ENCODE data around the gene GRAP2. TPM values are rescaled to one million over a fixed set of nuclear protein-coding genes. Genes with fewer than 3 reads are reported as not detected.

Gene GRAP2
- total and polyA plus RNA-seq, 2 of the 13 experiments (the other 11 are each of a cell fraction or from before 2014, with no cell fraction given) = 0.15 TPM; not detected in 1

GRCh38 chr22:39984006-39984405 lies 83.1 kb downstream of the GRAP2 start (continued):
- TF ChIP-seq ATRX (CRISPR knock-in tag; IDR thresholded peaks at IDR 0.05; ENCODE audit: borderline replicate concordance) (no peak), DNMT1 (CRISPR knock-in tag; IDR thresholded peaks at IDR 0.05) (no peak), ZNF562 (CRISPR knock-in tag; IDR thresholded peaks at IDR 0.05; ENCODE audit: borderline replicate concordance) (no peak), ZFAT (CRISPR knock-in tag; conservative IDR thresholded peaks at IDR 0.05) (no peak)

GRCh38 chr22:39984746-39985145 lies 83.9 kb downstream of the GRAP2 start:
- no peak for ATAC-seq
- no TSS peak for BruUV-seq (replicated peaks)
- 21% methylated on average over 2 of the region's 2 CpGs for WGBS (ENCODE audit: low lambda C conversion rate)
- TF ChIP-seq GPN1 (CRISPR knock-in tag; IDR thresholded peaks at IDR 0.05; ENCODE audit: borderline replicate concordance) = no peak
- no peak for TF ChIP-seq ZNF331 (CRISPR knock-in tag; IDR thresholded peaks at IDR 0.05)
- TF ChIP-seq PCBP2 (optimal IDR thresholded peaks at IDR 0.05; ENCODE audit: low read depth, low read length, poor library complexity, severe bottlenecking) = no peak
- TF ChIP-seq ZBTB38 (CRISPR knock-in tag; IDR thresholded peaks at IDR 0.05) = no peak
- no peak for TF ChIP-seq ZNF180 (CRISPR knock-in tag; IDR thresholded peaks at IDR 0.05; ENCODE audit: borderline replicate concordance, low read depth)
- no peak for TF ChIP-seq ZBTB25 (CRISPR knock-in tag; IDR thresholded peaks at IDR 0.05)
- no peak for TF ChIP-seq HOXA5 (CRISPR knock-in tag; IDR thresholded peaks at IDR 0.05)
- no peak for TF ChIP-seq AGO2 (optimal IDR thresholded peaks at IDR 0.05; ENCODE audit: low read depth, low read length)
- TF ChIP-seq FUBP1 (CRISPR knock-in tag; IDR thresholded peaks at IDR 0.05; ENCODE audit: borderline replicate concordance) = no peak
- TF ChIP-seq HOXD1 (CRISPR knock-in tag; IDR thresholded peaks at IDR 0.05) = no peak
- TF ChIP-seq TCF7 (IDR thresholded peaks at IDR 0.05; ENCODE audit: low read depth) = no peak
- no peak for TF ChIP-seq PAF1 (CRISPR knock-in tag; IDR thresholded peaks at IDR 0.05)
- no peak for TF ChIP-seq ZNF260 (CRISPR knock-in tag; IDR thresholded peaks at IDR 0.05; ENCODE audit: borderline replicate concordance, low read depth)
- no peak for TF ChIP-seq JDP2 (CRISPR knock-in tag; IDR thresholded peaks at IDR 0.05; ENCODE audit: borderline replicate concordance)
- TF ChIP-seq ZNF615 (CRISPR knock-in tag; IDR thresholded peaks at IDR 0.05; ENCODE audit: borderline replicate concordance) = no peak
- no peaks in the 10 kb centered on the region for H4K20me1 ChIP-seq (ENCODE audit: insufficient read depth, low read length)
- H3K4me1 ChIP-seq (ENCODE audit: insufficient read depth, low read length) = 0 out of 2 replicates have a peak, but pooled peaks cover 5% of the 10 kb centered on the region
- intact Hi-C loops (cut with micrococcal nuclease; ENCODE audit: unreplicated experiment) (no loop called here), in situ Hi-C loops (cut with HindIII; ENCODE audit: extremely low pct_ligation_motif_present, low pct_unique_long_range_greater_than_20kb) (no loop called here)
- no peak overlapping the region for H3K4me3 ChIP-seq (replicated peaks in 1 of 3; ENCODE audit: insufficient read depth in 1 of 3, low read depth in 2 of 3, low read length in 3 of 3)
- H3K9me3 ChIP-seq (ENCODE audit: low read length) = no peaks in the 10 kb centered on the region
- H3K27ac ChIP-seq (ENCODE audit: extremely low read length, insufficient read depth, low read length) = no peak overlapping the region
- no peak for FAIRE-seq
- DNase-seq (ENCODE audit: low spot score) = no peak
- ChIA-PET CTCF (ENCODE audit: low intra/inter-chr PET ratio, low total read pairs) (no interaction called here), POLR2A (interaction anchor here (0.8 kb wide), 1 partner anchor 616 kb away, joined by 3 read pairs; no protein-coding TSS in a partner anchor)
- no peak overlapping the region for H3K4me2 ChIP-seq (ENCODE audit: low read depth, low read length)
- no peak overlapping the region for H2AFZ ChIP-seq (ENCODE audit: low read length)
- peaks cover 0 to 15% of the 10 kb centered on the region in 2 experiments; a peak in 1 of 5 replicates for H3K27me3 ChIP-seq (ENCODE audit: control insufficient read depth in 1 of 2, insufficient read depth in 2 of 2, low read length in 2 of 2)
- no peaks in the 10 kb centered on the region for H3K36me3 ChIP-seq (replicated peaks in 1 of 2; ENCODE audit: control insufficient read depth in 1 of 2, insufficient read depth in 2 of 2, low read length in 2 of 2)
- no peak overlapping the region for H3K9ac ChIP-seq (ENCODE audit: insufficient read depth, low read depth, low read length)
- no peaks in the 10 kb centered on the region for H3K79me2 ChIP-seq (ENCODE audit: insufficient read depth, low read length)

All from HepG2 (cell line).